Iris pigment epithelial cell (primary cell): Measurements from ENCODE around the gene SSBP2.
"Not testable (repeated sequence)": the region's sequence is repeated elsewhere in the genome, so short reads cannot be mapped to it uniquely, and the experiment has no call there.

Experiments used
- DNase-seq: peaks from one replicate; pipeline ENCODE4 v3.0.0-alpha.2; 2011; ENCODE audit warnings: low read depth

The SSBP2 gene

GRCh38 chr5:81525690-81526089, 225.2 kb downstream of the SSBP2 start:
- DNase-seq, result peak; percentile 65

GRCh38 chr5:81524015-81524414, 226.9 kb downstream of the SSBP2 start:
- no peak for DNase-seq

- no peak for DNase-seq
Measured at GRCh38 chr5:81522571-81522970, 228.3 kb downstream of the SSBP2 start.

GRCh38 chr5:81520769-81521168, 230.1 kb downstream of the SSBP2 start:
- DNase-seq, result no peak

DNA sequence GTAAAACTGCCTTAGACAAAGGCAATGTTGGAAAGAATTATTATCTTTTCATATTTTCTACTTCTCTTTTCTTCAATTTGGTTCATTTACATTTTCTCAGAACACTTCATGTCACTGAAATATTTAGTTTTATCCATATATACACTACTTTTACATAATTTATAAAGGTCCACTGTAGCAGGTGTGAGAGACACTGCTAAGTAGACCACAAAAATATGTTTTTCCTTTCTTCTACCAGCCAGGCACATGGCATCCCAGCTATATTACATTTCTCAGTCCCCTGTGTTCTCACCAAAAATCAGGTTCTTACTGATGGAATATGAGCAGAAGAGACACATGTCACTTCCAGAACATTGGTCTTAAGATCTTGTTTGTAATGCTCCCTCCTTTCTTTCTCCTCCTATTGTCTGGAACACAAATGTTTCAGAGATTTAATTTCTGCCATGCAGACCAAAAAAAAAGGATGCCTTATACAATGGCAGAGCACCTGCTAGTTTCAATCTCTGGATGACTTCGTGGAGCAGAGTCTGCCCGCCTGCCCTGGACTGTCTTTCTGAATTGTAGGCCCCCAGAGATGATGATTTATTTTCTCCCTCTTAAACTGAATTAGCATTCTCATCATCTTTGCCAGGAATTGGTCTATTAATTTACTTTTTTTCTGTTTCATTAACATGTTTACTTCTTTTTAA, 231.5 kb downstream of the SSBP2 start:
- no peak for DNase-seq

DNA sequence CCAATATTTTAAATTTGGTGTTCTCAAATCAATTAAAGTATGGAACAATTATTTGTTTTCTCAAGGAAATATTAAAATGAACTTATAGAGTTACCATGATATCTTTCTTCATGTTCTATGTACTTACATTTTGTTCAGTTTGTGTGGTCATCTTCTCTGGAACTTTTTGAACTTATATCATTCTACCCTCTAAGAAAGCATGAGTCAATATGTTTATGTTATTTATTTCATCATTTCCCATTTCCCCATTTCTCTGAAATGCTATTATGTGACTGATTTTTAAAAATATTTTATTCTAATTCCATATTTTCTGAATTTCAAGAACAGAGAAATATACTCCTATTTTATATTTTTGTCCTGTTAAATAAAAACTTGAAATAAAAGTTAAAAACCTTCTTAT, 233.4 kb downstream of the SSBP2 start:
- peak; percentile 65 for DNase-seq

DNA sequence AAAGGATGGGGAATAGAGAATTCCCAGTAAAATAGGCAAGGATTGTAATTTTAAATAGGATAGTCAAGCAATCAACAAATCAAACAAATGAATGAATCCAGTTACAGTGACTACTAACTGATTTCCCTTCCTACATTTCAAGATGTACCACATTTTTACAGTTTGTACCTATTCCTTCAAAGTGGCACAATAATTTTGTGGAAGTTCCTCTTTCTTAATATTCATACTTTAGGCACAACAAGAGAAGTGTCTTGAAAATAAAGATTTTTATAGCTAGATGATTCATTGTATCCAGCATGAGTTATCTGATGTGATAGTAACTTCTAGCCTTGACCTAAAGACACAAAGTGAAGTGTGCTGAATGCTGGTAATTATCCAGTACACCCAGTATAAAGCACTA, 234.8 kb downstream of the SSBP2 start:
- DNase-seq, result peak; percentile 6

DNA sequence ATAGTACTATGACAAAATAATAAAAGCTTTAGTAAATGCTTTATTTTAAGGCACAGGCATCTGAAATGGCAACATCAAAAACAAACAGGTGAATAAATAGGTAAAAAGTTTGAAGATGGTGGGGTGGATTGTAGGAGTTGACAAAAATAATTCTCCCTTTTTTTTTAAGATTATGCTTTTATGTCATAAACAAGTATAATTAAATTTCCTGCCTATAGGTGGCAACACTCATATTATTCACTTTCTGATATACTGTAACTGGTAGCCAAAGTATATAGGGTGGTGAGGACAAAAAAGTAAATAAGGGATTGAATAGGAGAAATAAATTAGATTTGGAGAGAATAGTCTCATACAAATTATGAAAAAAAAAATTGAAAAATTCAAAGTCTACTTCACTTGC, 236.9 kb downstream of the SSBP2 start:
- peak; percentile 2 for DNase-seq

GRCh38 chr5:81513473-81513872, 237.4 kb downstream of the SSBP2 start:
- no peak for DNase-seq

DNA sequence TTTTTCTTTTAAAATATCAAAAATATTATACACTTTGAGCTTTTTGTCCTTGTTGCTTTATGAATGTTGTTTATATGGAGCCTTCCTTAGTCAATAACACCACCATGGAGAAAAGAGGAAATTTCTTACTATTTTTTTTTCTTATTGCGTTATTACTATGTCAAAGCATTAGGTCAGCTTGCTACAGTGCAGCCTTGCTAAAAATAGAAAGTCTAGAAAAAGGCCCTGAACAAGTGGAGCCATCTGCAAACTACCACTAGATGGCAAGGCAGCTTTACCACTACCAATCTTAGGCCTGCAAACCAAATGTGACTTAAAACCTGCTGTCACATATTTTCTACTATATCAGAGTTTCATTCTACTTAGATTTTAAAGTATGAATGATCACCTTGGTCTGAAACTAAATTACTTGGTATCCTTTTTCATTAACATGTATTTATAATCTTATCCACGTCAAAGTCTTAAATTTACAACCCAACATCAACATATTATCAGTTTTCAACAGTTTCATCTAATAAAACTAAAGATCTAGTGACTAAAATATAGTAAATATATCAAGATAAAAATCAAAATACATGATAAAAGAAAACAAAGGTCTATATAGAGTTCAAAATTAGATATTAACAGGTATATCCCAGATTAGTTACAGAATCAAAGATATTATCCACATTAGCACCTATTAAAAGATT, 243.9 kb downstream of the SSBP2 start:
- DNase-seq, result peak; percentile 93

DNA sequence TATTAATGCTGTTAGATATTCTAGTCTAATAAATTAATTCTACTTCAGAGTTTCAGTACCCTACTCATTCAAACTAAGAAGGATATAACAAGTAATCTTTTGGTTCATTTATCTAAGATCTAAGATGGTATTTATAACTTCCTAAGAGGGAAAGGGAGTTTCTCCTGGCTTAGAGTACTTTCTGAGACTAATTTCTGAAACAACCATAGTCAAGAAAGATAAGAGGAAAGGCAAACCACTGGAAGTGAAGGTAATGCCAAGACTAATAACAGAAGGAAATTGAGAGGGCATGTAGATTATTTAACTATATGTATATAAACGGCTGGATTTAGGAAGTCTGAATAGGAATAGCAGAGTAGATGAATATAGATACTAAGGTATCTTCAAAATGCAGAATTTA, 244.5 kb downstream of the SSBP2 start:
- DNase-seq, result no peak

- DNase-seq, result no peak
Measured at GRCh38 chr5:81505672-81506071, 245.2 kb downstream of the SSBP2 start.

DNA sequence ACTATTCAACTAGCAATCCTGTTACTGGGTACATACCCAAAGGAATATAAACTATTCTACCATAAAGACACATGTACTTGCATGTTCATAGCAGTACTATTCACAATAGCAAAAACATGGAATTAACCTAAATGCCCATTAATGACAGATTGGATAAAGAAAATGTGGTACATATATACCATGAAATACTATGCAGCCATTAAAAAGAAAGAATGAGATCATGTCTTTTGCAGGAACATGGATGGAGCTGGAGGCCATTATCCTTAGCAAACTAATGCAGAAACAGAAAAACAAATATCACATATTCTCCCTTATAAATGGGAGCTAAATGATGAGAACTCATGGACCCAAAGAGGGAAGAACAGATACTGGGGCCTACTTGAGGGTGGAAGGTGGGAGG, 247.3 kb downstream of the SSBP2 start:
- not testable (repeated sequence) for DNase-seq

DNA sequence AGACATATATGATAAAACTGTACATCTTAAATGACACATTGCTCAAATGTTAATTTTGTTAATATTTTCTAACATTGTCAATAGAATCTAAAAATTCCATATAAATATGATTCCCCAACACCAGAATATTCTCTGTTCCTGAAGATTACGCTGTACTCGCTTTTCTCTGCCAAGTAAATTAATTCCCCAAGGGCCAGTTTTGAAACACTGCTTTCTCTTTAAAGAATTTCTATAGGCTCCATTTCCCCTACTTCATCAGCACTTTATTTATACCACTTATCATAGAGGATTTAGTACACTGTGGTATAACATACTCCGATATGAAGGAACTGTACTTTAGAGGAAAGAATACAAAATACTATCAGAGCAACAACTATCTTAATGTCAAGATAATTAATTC, 255.6 kb downstream of the SSBP2 start:
- DNase-seq, result no peak

GRCh38 chr5:81488862-81489261, 262.0 kb downstream of the SSBP2 start:
- no peak for DNase-seq

DNA sequence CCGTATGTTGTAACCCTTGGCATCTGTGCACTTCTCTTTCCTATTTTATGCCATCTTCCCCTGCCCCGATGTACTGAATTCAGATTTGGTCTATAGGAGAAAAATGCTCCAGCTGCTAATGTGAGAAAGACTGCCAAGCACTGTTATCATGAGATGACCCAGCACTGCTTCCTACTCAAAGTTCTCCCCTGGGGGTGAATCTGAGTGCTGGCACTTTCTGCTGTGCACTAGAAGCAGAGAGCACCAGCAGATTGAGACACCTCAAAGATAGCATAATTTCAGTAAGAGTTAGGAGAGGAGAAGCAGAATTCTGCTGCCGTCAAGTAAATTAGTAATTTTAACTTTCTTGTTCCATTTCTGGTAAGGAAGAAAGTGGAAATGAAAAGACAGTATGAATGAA, 264.2 kb downstream of the SSBP2 start:
- peak; percentile 1 for DNase-seq

- DNase-seq, result peak; percentile 5
Measured at GRCh38 chr5:81482595-81482994, 268.3 kb downstream of the SSBP2 start.

DNA sequence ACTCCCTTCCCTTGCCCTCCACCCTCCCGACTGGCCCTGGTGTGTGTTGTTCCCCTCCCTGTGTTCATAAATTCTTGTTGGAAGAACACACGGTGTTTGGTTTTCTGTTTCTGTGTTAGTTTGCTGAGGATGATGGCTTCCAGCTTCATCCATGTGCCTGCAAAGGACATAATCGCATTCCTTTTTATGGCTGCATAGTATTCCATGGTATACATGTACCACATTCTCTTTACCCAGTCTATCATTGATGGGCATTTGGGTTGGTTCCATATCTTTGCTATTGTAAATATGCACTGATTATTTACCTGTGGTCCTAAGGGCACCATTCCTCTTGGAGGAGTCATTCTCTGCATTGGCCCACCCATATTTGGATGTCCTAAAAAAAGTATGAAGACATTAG, 277.5 kb downstream of the SSBP2 start:
- not testable (repeated sequence) for DNase-seq

DNA sequence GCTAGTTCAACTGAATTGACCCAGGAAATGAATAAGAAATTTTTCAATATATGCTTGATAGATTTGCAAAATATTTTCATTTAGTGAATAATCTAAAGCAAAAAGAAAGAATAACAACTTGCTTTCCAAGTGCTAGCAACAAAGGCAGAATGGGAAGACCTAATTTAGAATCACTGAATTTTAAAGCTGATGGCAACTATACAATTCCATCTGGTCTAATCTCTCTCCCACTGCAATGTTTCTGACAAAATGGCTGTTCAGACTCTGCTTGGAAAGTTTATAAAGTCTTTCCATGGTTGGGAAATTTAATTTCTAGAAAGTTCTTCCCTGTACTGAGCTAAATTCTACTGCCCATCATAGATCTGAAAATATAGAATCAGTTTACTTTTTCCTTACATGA, 281.2 kb downstream of the SSBP2 start:
- no peak for DNase-seq

DNA sequence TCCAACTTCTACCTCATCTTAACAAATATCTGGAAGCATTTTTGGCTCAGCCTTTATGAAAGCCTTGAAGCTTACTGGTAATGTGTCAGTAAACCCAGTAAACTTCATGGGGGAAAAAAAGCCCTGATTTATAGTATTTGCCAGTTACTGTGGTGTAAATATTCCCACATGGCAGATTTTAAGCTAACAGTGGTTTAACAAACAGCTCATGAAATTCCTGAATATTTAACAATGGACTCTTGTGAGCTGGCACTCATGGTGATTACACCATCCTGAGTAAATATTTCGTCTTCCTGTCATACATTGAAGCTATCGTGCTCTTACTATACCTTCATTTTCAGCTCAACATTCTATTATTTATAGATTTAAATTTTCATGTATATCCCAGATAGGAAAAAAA, 300.0 kb downstream of the SSBP2 start:
- peak; percentile 11 for DNase-seq

DNA sequence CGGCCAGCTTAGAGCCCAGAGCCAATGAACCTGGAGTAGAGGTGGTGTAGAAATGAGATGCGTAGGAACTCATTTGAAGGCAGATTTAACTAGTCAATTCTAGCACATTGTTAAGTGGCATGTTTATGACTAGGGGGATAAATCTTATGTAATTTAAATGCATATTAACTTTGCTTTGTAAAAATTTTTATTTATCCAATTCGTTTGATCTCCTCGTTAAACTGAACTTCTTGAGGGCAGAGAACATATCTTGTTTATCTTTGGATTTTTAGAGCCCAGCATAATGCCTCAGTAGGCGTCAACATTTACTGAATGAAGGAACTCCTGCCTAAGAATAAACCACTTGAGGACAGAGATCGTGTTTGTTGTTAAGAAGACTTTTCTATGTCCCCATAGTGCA, 315.9 kb downstream of the SSBP2 start:
- no peak for DNase-seq

DNA sequence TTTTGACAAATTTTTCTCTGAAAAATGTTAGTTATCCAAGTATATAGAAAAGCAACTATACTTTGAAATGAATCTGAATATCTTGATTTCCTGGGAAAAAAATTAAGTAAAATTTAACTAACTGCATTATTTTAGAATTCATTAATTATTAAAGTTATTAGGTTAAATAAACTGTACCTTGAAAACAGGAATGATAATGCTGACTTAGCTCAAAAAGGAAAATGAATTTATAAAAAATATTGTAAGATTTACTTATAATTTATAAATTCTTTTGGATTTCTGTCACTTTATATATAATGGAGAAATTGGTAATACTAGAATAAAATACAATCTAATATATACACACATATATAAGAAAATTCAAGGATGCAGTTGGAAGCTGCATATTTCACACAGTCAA, 320.9 kb downstream of the SSBP2 start:
- DNase-seq, result no peak

DNA sequence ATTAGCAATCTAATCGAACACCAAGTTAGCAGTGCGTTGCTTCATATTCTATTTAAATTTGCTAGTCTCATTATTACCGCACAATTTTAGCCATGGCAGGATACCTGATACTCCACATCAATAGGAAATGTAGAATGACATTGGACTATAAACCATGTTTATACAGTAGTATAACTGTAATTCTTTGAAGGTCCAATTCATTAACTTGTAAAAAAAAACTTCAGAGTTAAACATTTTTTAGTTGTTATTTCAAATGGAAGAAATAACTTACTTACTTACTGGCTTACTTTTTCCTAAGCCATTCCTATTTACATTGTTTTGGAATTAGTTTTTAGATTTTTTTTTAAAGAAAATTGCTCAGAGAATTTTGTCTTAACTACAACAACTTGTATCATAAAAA, 321.5 kb downstream of the SSBP2 start:
- DNase-seq, result no peak

GRCh38 chr5:81428861-81429260, 322.0 kb downstream of the SSBP2 start:
- peak; percentile 27 for DNase-seq
